SK-N-SH treated with all-trans-retinoic acid at 6 μM for 48 hours (cell line): ENCODE data around the gene TUBGCP2.

ENCODE experiments used
- ATAC-seq: fragments of 200-7000 bp; cut with Tn5 transposase; 3 replicates; pipeline ENCODE4 v1.9.1; 2020; ENCODE audit warnings: mild to moderate bottlenecking, moderate library complexity
- ARNTL ChIP-seq: fragments of 450-650 bp; formaldehyde crosslinking; IDR thresholded peaks from 2 replicates; pipeline ENCODE4 v1.5.0; 2020; ENCODE audit warnings: low read depth, mild to moderate bottlenecking, moderate library complexity, borderline replicate concordance
- BACH2 ChIP-seq: fragments of 250-450 bp; sonication (Bioruptor Pico); IDR thresholded peaks from 2 replicates; pipeline ENCODE4 v1.9.0; 2021; ENCODE audit warnings: mild to moderate bottlenecking, borderline replicate concordance
- CREB5 ChIP-seq: fragments of 250-450 bp; sonication (Bioruptor Pico); IDR thresholded peaks from 2 replicates; pipeline ENCODE4 v1.5.1; 2020; ENCODE audit warnings: low read depth, mild to moderate bottlenecking, moderate library complexity
- CSDC2 ChIP-seq: fragments of 250-450 bp; sonication (Bioruptor Pico); IDR thresholded peaks from 2 replicates; pipeline ENCODE4 v1.5.0; 2020; ENCODE audit warnings: mild to moderate bottlenecking, moderate library complexity
- GLIS3 ChIP-seq: fragments of 250-450 bp; sonication (Bioruptor Pico); IDR thresholded peaks from 2 replicates; pipeline ENCODE4 v1.5.0; 2020; ENCODE audit warnings: mild to moderate bottlenecking, moderate library complexity
- ISL1 ChIP-seq: fragments of 250-450 bp; sonication (Bioruptor Pico); IDR thresholded peaks from 2 replicates; pipeline ENCODE4 v2.1.2; 2022; ENCODE audit warnings: mild to moderate bottlenecking, moderate library complexity
- OSR1 ChIP-seq: fragments of 250-450 bp; sonication (Bioruptor Pico); IDR thresholded peaks from 2 replicates; pipeline ENCODE4 v1.8.0; 2022; ENCODE audit warnings: moderate library complexity, mild to moderate bottlenecking, inconsistent platforms
- PATZ1 ChIP-seq: fragments of 250-450 bp; sonication (Bioruptor Pico); IDR thresholded peaks from 2 replicates; pipeline ENCODE4 v1.8.0; 2020; ENCODE audit warnings: mild to moderate bottlenecking, moderate library complexity, borderline replicate concordance
- PPARA ChIP-seq: fragments of 250-450 bp; sonication (Bioruptor Pico); IDR thresholded peaks from 2 replicates; pipeline ENCODE4 v1.5.0; 2020; ENCODE audit warnings: mild to moderate bottlenecking, borderline replicate concordance
- RARB ChIP-seq: fragments of 250-450 bp; sonication (Bioruptor Pico); IDR thresholded peaks from 2 replicates; pipeline ENCODE4 v1.8.0; 2021; ENCODE audit warnings: mild to moderate bottlenecking, moderate library complexity
- SNAI2 ChIP-seq: fragments of 250-450 bp; sonication (Bioruptor Pico); IDR thresholded peaks from 2 replicates; pipeline ENCODE4 v1.5.0; 2020; ENCODE audit warnings: mild to moderate bottlenecking, moderate library complexity
- TCF4 ChIP-seq: fragments of 250-450 bp; sonication (Bioruptor Pico); IDR thresholded peaks from 2 replicates; pipeline ENCODE4 v1.8.0; 2021; ENCODE audit warnings: mild to moderate bottlenecking, moderate library complexity, borderline replicate concordance
- TOX ChIP-seq: fragments of 250-450 bp; sonication (Bioruptor Pico); IDR thresholded peaks from 2 replicates; pipeline ENCODE4 v1.8.0; 2021; ENCODE audit warnings: mild to moderate bottlenecking, moderate library complexity, borderline replicate concordance
- ZC3H10 ChIP-seq: fragments of 250-450 bp; sonication (Bioruptor Pico); IDR thresholded peaks from 2 replicates; pipeline ENCODE4 v1.5.1; 2021; ENCODE audit warnings: mild to moderate bottlenecking, moderate library complexity
- ZFP3 ChIP-seq: fragments of 250-450 bp; sonication (Bioruptor Pico); IDR thresholded peaks from 2 replicates; pipeline ENCODE4 v1.5.0; 2020; ENCODE audit warnings: mild to moderate bottlenecking, moderate library complexity
- ZFP30 ChIP-seq: fragments of 450-650 bp; formaldehyde crosslinking; IDR thresholded peaks from 2 replicates; pipeline ENCODE4 v1.5.0; 2022; ENCODE audit warnings: mild to moderate bottlenecking, moderate library complexity
- ZNF565 ChIP-seq: fragments of 450-650 bp; formaldehyde crosslinking; conservative IDR thresholded peaks from 2 replicates; pipeline ENCODE4 v1.5.0; 2020; ENCODE audit warnings: low read depth, mild to moderate bottlenecking, moderate library complexity
- ZNF8 ChIP-seq: fragments of 450-650 bp; formaldehyde crosslinking; IDR thresholded peaks from 2 replicates; pipeline ENCODE4 v1.5.0; 2020; ENCODE audit warnings: mild to moderate bottlenecking, moderate library complexity
- TF ChIP-seq, protein P1 (sequence below): fragments of 250-450 bp; sonication (Bioruptor Pico); IDR thresholded peaks from 2 replicates; pipeline ENCODE4 v1.8.0; 2021; ENCODE audit warnings: low read depth, mild to moderate bottlenecking, moderate library complexity, borderline replicate concordance
- TF ChIP-seq, protein P2 (sequence below): fragments of 250-450 bp; sonication (Bioruptor Pico); IDR thresholded peaks from 2 replicates; pipeline ENCODE4 v1.5.0; 2020; ENCODE audit warnings: mild to moderate bottlenecking, moderate library complexity
- TF ChIP-seq, protein P3 (sequence below): fragments of 250-450 bp; sonication (Bioruptor Pico); IDR thresholded peaks from 2 replicates; pipeline ENCODE4 v1.5.1; 2021; ENCODE audit warnings: mild to moderate bottlenecking, moderate library complexity

TUBGCP2 gene

DNA sequence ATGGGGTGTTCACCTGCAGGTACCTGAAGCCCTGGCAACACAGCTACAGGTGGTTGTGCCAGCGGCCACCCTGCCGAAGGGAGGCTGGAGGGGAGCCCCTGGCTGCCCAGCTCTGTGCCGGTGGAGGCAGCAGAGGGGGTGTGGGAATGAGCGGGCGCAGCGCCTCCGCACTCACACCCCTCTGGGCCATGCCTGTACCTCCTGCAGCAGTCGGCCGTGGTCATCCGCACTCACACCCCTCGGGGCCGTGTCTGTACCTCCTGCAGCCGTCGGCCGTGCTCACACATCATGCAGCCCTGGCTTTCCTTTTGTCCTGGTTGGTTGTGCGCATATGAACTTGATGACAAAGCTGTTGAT is 1.7 kb upstream of the TUBGCP2 start:
- ATAC-seq = no peak
- no peak for TF ChIP-seq ISL1
- TF ChIP-seq GLIS3 (CRISPR knock-in tag) = no peak
- TF ChIP-seq SNAI2 (CRISPR knock-in tag) = no peak
- no peak for TF ChIP-seq ZFP30 (CRISPR knock-in tag)
- no peak for TF ChIP-seq CSDC2 (CRISPR knock-in tag)
- no peak for TF ChIP-seq BACH2 (CRISPR knock-in tag)
- TF ChIP-seq ARNTL (CRISPR knock-in tag) = no peak

- TF ChIP-seq ZFP3 (CRISPR knock-in tag) (no peak), ZC3H10 (CRISPR knock-in tag) (no peak), ZNF565 (CRISPR knock-in tag) (no peak), GLIS3 (CRISPR knock-in tag) (no peak)
- TF ChIP-seq, protein P1, sequence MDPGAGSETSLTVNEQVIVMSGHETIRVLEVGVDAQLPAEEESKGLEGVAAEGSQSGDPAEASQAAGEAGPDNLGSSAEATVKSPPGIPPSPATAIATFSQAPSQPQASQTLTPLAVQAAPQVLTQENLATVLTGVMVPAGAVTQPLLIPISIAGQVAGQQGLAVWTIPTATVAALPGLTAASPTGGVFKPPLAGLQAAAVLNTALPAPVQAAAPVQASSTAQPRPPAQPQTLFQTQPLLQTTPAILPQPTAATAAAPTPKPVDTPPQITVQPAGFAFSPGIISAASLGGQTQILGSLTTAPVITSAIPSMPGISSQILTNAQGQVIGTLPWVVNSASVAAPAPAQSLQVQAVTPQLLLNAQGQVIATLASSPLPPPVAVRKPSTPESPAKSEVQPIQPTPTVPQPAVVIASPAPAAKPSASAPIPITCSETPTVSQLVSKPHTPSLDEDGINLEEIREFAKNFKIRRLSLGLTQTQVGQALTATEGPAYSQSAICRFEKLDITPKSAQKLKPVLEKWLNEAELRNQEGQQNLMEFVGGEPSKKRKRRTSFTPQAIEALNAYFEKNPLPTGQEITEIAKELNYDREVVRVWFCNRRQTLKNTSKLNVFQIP (CRISPR knock-in tag) = no peak
- TF ChIP-seq, protein P2, sequence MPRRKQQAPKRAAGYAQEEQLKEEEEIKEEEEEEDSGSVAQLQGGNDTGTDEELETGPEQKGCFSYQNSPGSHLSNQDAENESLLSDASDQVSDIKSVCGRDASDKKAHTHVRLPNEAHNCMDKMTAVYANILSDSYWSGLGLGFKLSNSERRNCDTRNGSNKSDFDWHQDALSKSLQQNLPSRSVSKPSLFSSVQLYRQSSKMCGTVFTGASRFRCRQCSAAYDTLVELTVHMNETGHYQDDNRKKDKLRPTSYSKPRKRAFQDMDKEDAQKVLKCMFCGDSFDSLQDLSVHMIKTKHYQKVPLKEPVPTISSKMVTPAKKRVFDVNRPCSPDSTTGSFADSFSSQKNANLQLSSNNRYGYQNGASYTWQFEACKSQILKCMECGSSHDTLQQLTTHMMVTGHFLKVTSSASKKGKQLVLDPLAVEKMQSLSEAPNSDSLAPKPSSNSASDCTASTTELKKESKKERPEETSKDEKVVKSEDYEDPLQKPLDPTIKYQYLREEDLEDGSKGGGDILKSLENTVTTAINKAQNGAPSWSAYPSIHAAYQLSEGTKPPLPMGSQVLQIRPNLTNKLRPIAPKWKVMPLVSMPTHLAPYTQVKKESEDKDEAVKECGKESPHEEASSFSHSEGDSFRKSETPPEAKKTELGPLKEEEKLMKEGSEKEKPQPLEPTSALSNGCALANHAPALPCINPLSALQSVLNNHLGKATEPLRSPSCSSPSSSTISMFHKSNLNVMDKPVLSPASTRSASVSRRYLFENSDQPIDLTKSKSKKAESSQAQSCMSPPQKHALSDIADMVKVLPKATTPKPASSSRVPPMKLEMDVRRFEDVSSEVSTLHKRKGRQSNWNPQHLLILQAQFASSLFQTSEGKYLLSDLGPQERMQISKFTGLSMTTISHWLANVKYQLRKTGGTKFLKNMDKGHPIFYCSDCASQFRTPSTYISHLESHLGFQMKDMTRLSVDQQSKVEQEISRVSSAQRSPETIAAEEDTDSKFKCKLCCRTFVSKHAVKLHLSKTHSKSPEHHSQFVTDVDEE = no peak
- no peak for ATAC-seq
These were observed 1.2 kb upstream of the TUBGCP2 start for GRCh38 chr10:133309720-133310398.

- peak; percentile 88 for ATAC-seq
- TF ChIP-seq TOX (CRISPR knock-in tag) (no peak), RARB (CRISPR knock-in tag) (no peak), TCF4 (CRISPR knock-in tag) (no peak), ISL1 (no peak), ZC3H10 (CRISPR knock-in tag) (no peak), BACH2 (CRISPR knock-in tag) (no peak), CSDC2 (CRISPR knock-in tag) (no peak), CREB5 (CRISPR knock-in tag) (no peak), ZNF565 (CRISPR knock-in tag) (no peak), ZFP30 (CRISPR knock-in tag) (no peak), PATZ1 (CRISPR knock-in tag) (no peak), ZNF8 (CRISPR knock-in tag) (no peak), PPARA (no peak), OSR1 (no peak), ARNTL (CRISPR knock-in tag) (no peak), GLIS3 (CRISPR knock-in tag) (no peak)
- TF ChIP-seq, protein P3, sequence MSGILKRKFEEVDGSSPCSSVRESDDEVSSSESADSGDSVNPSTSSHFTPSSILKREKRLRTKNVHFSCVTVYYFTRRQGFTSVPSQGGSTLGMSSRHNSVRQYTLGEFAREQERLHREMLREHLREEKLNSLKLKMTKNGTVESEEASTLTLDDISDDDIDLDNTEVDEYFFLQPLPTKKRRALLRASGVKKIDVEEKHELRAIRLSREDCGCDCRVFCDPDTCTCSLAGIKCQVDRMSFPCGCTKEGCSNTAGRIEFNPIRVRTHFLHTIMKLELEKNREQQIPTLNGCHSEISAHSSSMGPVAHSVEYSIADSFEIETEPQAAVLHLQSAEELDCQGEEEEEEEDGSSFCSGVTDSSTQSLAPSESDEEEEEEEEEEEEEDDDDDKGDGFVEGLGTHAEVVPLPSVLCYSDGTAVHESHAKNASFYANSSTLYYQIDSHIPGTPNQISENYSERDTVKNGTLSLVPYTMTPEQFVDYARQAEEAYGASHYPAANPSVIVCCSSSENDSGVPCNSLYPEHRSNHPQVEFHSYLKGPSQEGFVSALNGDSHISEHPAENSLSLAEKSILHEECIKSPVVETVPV (CRISPR knock-in tag) = no peak
- TF ChIP-seq, protein P1 (CRISPR knock-in tag) = no peak
- TF ChIP-seq, protein P2 = no peak
- TF ChIP-seq, all 23 proteins: peak for 0
These were observed 538 bp upstream of the TUBGCP2 start for GRCh38 chr10:133309100-133309719.
